Measurements from ENCODE around the gene KDM4E. TPM values are rescaled to one million over a fixed set of nuclear protein-coding genes. Genes with fewer than 3 reads are reported as not detected.
A peak's percentile ranks its signal among the peaks of the same experiment; 100 is the strongest.
"Not testable (repeated sequence)": the region's sequence is repeated elsewhere in the genome, so short reads cannot be mapped to it uniquely, and the experiment has no call there.

The KDM4E gene
- total and polyA plus RNA-seq, 7 donors, result not detected

DNA sequence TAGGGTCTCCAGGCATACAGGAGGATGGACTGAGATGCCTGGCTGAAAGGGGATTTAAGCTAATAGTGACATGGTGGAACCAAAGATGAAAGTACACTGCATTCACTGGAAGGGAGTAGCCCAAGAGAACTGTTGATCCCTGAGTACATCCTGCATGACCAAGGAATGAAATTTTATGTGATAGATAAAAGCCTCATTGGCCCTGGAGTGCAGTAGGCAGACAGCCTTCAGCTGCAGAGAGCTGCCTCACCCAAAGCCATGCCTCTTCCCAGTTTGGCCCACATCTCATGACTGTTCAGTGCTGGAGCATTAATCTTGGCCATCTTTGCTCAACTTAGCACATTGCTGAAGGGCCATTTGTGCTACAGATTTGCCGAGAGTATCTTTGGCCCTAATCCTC, 8.0 kb downstream of the KDM4E start:
- DNase-seq (no peak), ATAC-seq (no peak)
- TF ChIP-seq, protein P1, sequence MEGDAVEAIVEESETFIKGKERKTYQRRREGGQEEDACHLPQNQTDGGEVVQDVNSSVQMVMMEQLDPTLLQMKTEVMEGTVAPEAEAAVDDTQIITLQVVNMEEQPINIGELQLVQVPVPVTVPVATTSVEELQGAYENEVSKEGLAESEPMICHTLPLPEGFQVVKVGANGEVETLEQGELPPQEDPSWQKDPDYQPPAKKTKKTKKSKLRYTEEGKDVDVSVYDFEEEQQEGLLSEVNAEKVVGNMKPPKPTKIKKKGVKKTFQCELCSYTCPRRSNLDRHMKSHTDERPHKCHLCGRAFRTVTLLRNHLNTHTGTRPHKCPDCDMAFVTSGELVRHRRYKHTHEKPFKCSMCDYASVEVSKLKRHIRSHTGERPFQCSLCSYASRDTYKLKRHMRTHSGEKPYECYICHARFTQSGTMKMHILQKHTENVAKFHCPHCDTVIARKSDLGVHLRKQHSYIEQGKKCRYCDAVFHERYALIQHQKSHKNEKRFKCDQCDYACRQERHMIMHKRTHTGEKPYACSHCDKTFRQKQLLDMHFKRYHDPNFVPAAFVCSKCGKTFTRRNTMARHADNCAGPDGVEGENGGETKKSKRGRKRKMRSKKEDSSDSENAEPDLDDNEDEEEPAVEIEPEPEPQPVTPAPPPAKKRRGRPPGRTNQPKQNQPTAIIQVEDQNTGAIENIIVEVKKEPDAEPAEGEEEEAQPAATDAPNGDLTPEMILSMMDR (IDR thresholded peaks at IDR 0.05), result no peak
- WGBS, 3 donors, result 68 to 77% (median 74%) methylated on average over 1 of the region's 1 CpG
- no peaks in the 10 kb centered on the region for H3K4me1 ChIP-seq
- H3K27ac ChIP-seq, result no peak overlapping the region
- peaks cover 0 to 7% (median 4%) of the 10 kb centered on the region in 3 donors for H3K27me3 ChIP-seq (ENCODE audit: insufficient read depth in 3 of 3, low read length in 2 of 3)
- H3K4me3 ChIP-seq, result no peak overlapping the region
- no peaks in the 10 kb centered on the region for H3K36me3 ChIP-seq (ENCODE audit: insufficient read depth in 1 of 2, low read depth in 1 of 2)
- intact Hi-C loops (cut with DNase I), result no loop called here
- no peaks in the 10 kb centered on the region for H3K9me3 ChIP-seq

DNA sequence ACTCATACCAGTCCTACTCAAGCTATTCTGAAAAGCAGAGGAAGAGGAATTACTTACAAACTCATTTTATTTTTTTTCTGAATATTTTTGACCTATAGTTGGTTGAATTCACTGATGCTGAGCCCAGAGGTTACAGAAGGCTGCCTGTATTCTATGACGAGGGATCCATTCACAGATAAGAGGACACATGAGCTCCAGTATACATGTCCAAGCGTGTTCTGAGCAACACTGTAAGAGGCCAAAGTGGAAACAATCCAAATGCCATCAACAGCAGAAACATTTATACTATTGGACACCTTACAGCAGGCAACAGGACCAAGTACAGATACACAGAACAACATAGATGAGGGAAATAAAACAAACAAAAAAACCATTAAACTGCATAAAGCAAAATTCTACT, 10.3 kb downstream of the KDM4E start:
- WGBS, 3 donors, result 27 to 42% (median 30%) methylated on average over 2 of the region's 2 CpGs
- intact Hi-C loops (cut with DNase I), result no loop called here
- peak in 2 of 4 donors; percentile 39 to 57 for ATAC-seq
- Histone ChIP-seq H3K27ac (no peak overlapping the region), H3K36me3 (ENCODE audit: insufficient read depth in 1 of 2, low read depth in 1 of 2) (no peaks in the 10 kb centered on the region), H3K4me3 (no peak overlapping the region), H3K9me3 (no peaks in the 10 kb centered on the region), H3K4me1 (no peaks in the 10 kb centered on the region), H3K27me3 (ENCODE audit: insufficient read depth in 3 of 3, low read length in 2 of 3) (peaks cover 0 to 12% (median 5%) of the 10 kb centered on the region in 3 donors)
- DNase-seq, result no peak
- TF ChIP-seq, protein P1 (IDR thresholded peaks at IDR 0.05), result no peak

DNA sequence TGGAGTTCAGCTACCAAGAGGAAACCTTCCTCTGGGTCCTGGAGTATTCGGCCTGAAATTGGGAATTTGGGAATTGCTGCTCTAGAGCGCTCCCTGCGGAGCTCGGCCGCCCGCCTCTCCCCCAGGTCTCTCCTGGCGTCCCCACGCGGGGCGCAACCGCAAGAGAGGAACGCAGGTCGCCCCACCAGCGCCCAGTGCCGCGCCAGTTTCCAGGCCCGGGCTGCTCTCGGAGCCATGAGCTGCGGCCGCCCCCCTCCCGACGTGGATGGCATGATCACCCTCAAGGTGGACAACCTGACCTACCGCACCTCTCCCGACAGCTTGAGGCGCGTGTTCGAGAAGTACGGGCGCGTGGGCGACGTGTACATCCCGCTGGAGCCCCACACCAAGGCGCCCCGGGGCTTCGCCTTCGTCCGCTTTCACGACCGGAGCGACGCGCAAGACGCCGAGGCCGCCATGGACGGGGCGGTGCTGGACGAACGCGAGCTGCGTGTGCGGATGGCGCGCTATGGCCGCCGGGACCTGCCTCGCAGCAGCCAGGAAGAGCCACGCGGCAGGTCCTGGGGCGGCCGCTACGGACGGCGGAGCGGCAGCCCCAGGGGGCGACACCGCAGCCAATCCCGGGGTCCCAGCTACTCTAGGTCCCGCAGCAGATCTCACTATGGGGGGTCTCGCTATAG, 12.4 kb downstream of the KDM4E start:
- peaks cover 0 to 13% (median 5%) of the 10 kb centered on the region in 3 donors for H3K27me3 ChIP-seq (ENCODE audit: insufficient read depth in 3 of 3, low read length in 2 of 3)
- H3K36me3 ChIP-seq (ENCODE audit: insufficient read depth in 1 of 2, low read depth in 1 of 2); H3K27ac ChIP-seq; intact Hi-C loops (cut with DNase I); H3K4me1 ChIP-seq; H3K9me3 ChIP-seq: not testable (repeated sequence)
- 19 to 25% (median 19%) methylated on average over 52 to 71 of the region's 71 CpGs for WGBS, 3 donors
- peak in 2 of 4 donors; percentile 35 to 37 for ATAC-seq
- H3K4me3 ChIP-seq, result peak overlapping the region; percentile 37
- DNase-seq, result peak in 1 of 2 donors; percentile 52

DNA sequence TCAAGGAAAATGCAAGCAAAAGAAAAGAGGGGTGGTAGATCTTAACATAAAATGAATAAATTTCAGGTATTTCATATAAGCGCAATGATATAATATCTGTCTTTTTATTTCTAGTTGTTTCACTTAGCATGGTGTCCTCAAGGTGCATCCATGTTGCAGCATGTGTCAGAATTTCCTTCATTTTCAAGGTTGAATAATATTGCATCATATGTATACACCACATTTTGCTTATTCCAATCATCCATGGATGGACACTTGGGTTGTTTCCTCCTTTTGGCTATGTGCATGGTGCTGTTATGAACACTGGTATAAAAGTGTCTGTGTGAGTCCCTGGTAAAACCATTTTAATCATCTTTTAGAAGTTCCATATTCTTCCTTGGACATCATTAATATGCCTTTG, 17.2 kb downstream of the KDM4E start:
- no peaks in the 10 kb centered on the region for H3K4me1 ChIP-seq
- TF ChIP-seq, protein P1 (IDR thresholded peaks at IDR 0.05), result no peak
- peaks cover 0 to 16% (median 5%) of the 10 kb centered on the region in 3 donors for H3K27me3 ChIP-seq (ENCODE audit: insufficient read depth in 3 of 3, low read length in 2 of 3)
- ATAC-seq (no peak), DNase-seq (no peak)
- no peak overlapping the region for H3K27ac ChIP-seq
- H3K4me3 ChIP-seq, result no peak overlapping the region
- no peaks in the 10 kb centered on the region for H3K36me3 ChIP-seq (ENCODE audit: insufficient read depth in 1 of 2, low read depth in 1 of 2)
- WGBS, 3 donors, result 98 to 100% (median 100%) methylated on average over 1 of the region's 1 CpG
- no peaks in the 10 kb centered on the region for H3K9me3 ChIP-seq
- intact Hi-C loops (cut with DNase I), result no loop called here

DNA sequence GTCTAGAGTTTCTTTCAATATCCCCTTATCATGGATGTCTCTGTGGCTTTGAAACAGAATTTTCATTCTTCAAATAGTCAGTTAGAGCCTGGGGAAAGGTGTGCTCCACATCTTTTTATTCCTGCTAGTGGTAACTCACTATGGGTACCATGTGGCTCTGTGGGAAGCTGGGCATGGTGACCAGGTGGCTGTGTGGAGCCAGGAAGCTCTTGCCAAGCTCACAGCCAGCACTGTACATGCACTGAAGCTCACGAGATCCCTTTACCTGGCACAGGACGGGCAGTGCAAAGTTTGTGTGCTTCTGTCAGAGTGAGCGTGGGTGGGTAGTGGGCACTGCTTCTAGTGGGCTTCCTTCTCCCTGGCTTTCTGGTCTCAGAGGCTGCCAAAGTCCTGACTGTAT, 17.8 kb downstream of the KDM4E start:
- Histone ChIP-seq H3K27me3 (ENCODE audit: insufficient read depth in 3 of 3, low read length in 2 of 3) (peaks cover 0 to 10% (median 3%) of the 10 kb centered on the region in 3 donors), H3K36me3 (ENCODE audit: insufficient read depth in 1 of 2, low read depth in 1 of 2) (no peaks in the 10 kb centered on the region), H3K27ac (no peak overlapping the region), H3K9me3 (no peaks in the 10 kb centered on the region), H3K4me1 (no peaks in the 10 kb centered on the region), H3K4me3 (no peak overlapping the region)
- DNase-seq (no peak), ATAC-seq (no peak)
- TF ChIP-seq, protein P1 (IDR thresholded peaks at IDR 0.05), result no peak
- intact Hi-C loops (cut with DNase I), result no loop called here
- WGBS, 3 donors, result 72 to 87% (median 80%) methylated on average over 3 of the region's 3 CpGs

Measured in psoas muscle (tissue), 8 donors.